Central memory CD4-positive, alpha-beta T cell (primary cell): ENCODE measurements around the gene NDRG2.
A peak's percentile ranks its signal among the peaks of the same experiment; 100 is the strongest.
"Not testable (repeated sequence)": the region's sequence is repeated elsewhere in the genome, so short reads cannot be mapped to it uniquely, and the experiment has no call there.

Experiments used
- DNase-seq: peaks from one replicate; pipeline ENCODE4 v3.0.0; 2022

NDRG2 gene

DNA sequence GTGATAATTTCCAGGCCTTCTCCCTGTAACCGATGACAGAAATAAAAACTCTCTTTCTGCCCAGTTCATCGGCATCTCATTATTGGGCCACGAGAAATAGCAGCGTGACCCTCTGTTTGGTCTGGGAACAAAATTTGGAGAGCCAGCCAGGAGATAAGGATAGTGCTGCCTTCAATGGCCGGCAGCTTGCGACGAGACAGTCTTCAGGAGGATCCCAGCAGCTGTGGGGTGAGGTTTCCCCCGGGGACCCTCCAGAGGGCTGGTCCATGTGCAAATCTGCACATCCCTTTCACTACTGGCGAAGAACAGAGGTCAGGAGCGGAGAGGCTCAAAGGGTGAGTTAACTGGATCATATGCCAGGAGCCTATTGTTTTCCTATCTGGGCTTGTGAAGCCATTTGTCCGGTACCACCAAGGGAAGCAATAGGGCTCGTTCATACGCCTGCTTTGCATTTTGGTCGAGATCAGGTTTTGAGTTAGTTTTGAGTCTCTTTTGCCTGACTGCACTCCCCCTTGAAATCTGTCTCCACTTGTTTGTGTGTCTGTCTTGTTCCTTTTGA, 21.0 kb downstream of the NDRG2 start:
- DNase-seq, result no peak

DNA sequence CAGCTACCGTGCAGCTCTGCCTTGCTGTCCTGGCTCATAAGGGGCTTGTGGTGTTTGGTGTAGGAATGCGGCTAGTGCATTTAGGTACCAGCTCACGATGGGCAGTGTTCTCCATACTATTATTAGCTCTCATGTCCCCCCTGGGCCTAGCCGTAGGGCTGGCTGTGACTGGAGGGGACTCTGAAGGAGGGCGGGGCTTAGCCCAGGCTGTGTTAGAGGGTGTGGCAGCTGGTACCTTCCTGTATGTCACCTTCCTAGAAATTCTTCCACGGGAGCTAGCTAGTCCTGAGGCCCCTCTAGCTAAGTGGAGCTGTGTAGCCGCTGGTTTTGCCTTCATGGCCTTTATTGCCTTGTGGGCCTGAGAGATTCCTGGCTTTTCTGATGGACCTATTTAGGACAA, 23.6 kb downstream of the NDRG2 start:
- DNase-seq, result no peak

DNA sequence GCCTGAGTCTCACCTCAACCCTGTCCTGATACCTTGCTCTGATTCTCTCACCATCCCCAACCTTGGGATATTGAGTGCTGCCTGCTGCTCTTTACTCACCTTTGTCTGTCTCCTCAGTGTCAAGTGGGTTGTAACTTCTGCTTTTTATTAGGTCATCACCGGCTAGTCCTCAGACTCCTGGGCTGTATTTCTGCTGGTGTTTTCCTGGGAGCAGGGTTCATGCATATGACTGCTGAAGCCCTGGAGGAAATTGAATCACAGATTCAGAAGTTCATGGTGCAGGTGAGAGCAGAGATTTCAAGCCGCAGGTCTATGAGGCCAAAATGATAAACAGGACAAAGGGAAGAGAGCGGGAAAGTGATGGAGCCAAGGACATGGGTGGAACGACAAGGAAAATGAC, 25.3 kb downstream of the NDRG2 start:
- no peak for DNase-seq

GRCh38 chr14:20998674-20999366, 26.0 kb downstream of the NDRG2 start, which contains the start of gene SLC39A2:
Gene SLC39A2, plus strand, starts transcription at chr14:20999293. Its CDS starts 154 bp downstream, at chr14:20999447.
- no peak for DNase-seq

GRCh38 chr14:20998139-20998538, 26.7 kb downstream of the NDRG2 start:
- DNase-seq, result no peak

- no peak for DNase-seq
Measured at GRCh38 chr14:20997564-20997963, 27.3 kb downstream of the NDRG2 start.

GRCh38 chr14:20997115-20997514, 27.7 kb downstream of the NDRG2 start:
- DNase-seq, result no peak

DNA sequence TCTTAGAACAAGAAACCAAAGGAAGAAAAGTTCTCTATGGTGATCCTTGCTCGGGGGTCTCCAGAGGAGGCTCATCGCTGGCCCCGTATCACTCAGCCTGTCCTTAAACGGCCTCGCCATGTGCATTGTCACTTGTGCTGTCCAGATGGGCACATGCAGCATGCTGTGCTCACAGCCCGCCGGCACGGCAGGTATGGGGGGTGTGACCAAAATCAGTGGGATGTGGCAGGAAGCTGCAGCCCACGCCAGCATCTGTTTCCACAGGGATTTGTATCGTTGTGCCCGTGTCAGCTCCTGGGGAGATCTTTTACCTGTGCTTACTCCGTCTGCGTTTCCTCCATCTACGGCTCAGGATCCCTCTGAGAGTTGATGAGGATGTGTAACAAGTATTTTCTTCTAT, 28.3 kb downstream of the NDRG2 start:
- no peak for DNase-seq

- DNase-seq, result peak; percentile 83
Measured at GRCh38 chr14:20989787-20990600, 34.9 kb downstream of the NDRG2 start, which contains the start of gene METTL17. Gene METTL17, plus strand, starts transcription at chr14:20989980. Its CDS starts 23 bp downstream, at chr14:20990003.

- DNase-seq, result no peak
Measured at GRCh38 chr14:20989471-20989786, 35.4 kb downstream of the NDRG2 start.

DNA sequence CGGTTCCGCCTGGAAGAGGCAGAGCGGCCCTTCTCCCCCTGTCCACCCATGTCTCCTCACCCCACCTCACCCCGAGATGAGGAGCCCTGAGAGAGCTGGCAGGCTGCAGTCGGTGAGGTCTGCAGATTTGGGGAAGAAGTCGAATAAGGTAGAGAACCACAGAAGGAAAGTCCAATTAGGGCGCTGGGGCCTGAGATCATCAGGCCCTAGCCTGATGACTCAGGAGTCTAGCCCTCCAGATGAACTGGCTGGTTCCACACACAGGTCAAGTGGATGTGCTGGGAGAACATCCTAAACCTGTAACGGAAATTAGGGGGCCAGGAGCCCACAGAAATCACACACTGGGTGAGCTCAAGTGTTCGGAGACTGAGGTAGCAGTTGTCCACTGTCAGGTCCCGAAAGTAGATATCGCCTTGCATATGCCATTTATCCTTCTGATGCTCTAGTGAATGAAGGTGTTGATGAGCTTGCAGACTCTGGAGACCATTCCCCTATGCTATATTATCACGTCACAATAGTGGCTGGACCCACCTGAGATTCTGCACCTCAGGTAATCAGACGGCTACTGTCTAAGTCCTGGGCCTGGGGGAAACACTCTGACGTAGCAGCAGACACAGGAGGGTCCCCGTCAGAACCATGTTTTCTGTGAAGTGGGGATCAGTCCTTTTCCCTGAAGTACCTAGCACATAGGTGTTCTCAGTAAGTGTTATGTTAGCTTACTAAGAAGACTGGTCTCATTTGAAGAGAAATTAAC, 36.0 kb downstream of the NDRG2 start:
- DNase-seq, result no peak

GRCh38 chr14:20986811-20987210, 38.0 kb downstream of the NDRG2 start:
- no peak for DNase-seq

DNA sequence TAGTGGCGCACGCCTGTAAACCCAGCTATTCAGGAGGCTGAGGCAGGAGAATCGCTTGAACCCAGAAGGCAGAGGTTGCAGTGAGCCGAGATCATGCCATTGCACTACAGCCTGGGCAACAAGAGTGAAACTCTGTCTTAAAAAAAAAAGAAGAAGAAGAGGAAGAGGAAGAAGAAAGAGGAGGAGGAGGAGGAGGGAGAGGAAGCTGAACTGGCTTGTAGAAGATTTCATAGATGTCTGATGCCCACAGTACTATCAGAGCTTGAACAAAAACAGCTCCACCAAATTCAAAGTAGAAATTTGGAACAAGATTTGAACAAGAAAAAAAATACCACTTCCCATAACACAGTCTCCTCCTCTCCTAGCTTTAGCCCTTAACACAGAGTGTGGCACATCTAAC, 39.2 kb downstream of the NDRG2 start:
- DNase-seq, result not testable (repeated sequence)

GRCh38 chr14:20982646-20983369, 42.1 kb downstream of the NDRG2 start:
- no peak for DNase-seq

GRCh38 chr14:20980906-20981305, 44.0 kb downstream of the NDRG2 start:
- no peak for DNase-seq

DNA sequence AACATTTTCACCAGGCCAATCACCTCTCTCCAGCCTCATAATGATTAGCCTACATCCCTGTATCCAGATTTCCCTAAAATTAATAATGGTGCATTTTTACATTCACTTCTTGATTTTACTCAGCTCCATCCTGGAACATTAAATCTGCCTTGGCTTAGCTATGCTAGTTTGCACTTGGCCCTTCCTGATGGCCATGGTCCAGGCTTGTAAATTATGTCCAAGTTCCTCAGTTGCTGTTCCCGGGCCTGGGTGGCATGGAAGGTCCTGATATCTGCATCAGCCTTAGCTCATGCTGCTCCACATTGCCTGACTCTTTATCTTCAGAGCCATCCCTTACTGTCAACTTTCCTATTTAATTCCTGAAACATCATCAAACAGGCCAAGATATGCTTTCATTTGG, 46.2 kb downstream of the NDRG2 start:
- no peak for DNase-seq

GRCh38 chr14:20976291-20976690, 48.6 kb downstream of the NDRG2 start:
- DNase-seq, result no peak

DNA sequence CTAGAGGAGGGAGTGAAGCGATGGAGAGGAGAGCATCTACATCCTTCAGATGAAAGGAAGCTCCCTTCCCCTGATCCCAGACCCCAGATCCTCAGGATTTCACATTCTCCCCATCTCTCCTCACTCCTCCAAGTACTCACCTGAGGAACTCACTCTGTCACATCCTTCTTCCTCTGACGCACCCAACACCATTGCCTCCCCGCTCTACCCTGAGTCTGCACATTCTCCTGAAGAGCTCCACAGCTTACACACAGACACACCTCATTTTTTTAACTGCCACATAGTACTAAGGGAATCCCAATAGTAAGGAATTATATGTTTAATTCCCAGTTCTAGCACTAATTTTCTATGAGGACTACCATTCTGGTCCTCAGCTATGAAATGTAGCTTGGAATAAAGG, 51.4 kb downstream of the NDRG2 start:
- no peak for DNase-seq

- no peak for DNase-seq
Measured at GRCh38 chr14:20971705-20972021, 53.2 kb downstream of the NDRG2 start.

- DNase-seq, result peak; percentile 69
Measured at GRCh38 chr14:20970983-20971704, 53.7 kb downstream of the NDRG2 start.

- DNase-seq, result no peak
Measured at GRCh38 chr14:20970647-20970982, 54.2 kb downstream of the NDRG2 start.

GRCh38 chr14:20969336-20969735, 55.5 kb downstream of the NDRG2 start:
- DNase-seq, result no peak
